ENCODE measurements around the gene PAQR4.

PAQR4 gene

GRCh38 chr16:3021449-3022207, 52.5 kb downstream of the PAQR4 start:
- DNase-seq (ENCODE audit: low spot score): peak; percentile 84

- peak; percentile 77 for DNase-seq (ENCODE audit: low spot score)
Observed at GRCh38 chr16:3022208-3022683, 53.1 kb downstream of the PAQR4 start.

- DNase-seq (ENCODE audit: low spot score): no peak
Observed at GRCh38 chr16:3022684-3023414, 53.7 kb downstream of the PAQR4 start.

All from cerebellar cortex (tissue), 1 donor.